HAP-1 (cell line): Measurements from ENCODE around the gene PFKL.

Source experiments
- DNase-seq, 2 experiments: peaks; one replicate each; pipeline ENCODE4 v3.0.0-alpha.2; 2016 to 2020; ENCODE audit warnings: low spot score in 2 of 2
- H3K27me3 ChIP-seq: fragments of 250-450 bp; sonication (Bioruptor Pico); 2 replicates; pipeline ENCODE4 v1.5.1; 2020; ENCODE audit warnings: low read depth, mild to moderate bottlenecking, moderate library complexity
- H3K36me3 ChIP-seq: fragments of 250-450 bp; sonication (Bioruptor Pico); replicated peaks from 2 replicates; pipeline ENCODE4 v1.5.1; 2020; ENCODE audit warnings: mild to moderate bottlenecking
- H3K4me1 ChIP-seq: fragments of 250-450 bp; sonication (Bioruptor Pico); 2 replicates; pipeline ENCODE4 v1.5.1; 2020; ENCODE audit warnings: mild to moderate bottlenecking
- H3K4me3 ChIP-seq: fragments of 250-450 bp; sonication (Bioruptor Pico); 2 replicates; pipeline ENCODE4 v1.5.1; 2020; ENCODE audit warnings: mild to moderate bottlenecking, moderate library complexity
- H3K9me3 ChIP-seq: fragments of 250-450 bp; sonication (Bioruptor Pico); 2 replicates; pipeline ENCODE4 v1.5.1; 2020; ENCODE audit warnings: mild to moderate bottlenecking, moderate library complexity
- in situ Hi-C: fragments of 300-500 bp; cut with MboI; formaldehyde crosslinking; loops from 3 replicates; pipeline ENCODE4 v1.14.3; 2020; ENCODE audit warnings: low sequenced_read_pairs, inconsistent platforms, mixed read lengths

The PFKL gene

DNA sequence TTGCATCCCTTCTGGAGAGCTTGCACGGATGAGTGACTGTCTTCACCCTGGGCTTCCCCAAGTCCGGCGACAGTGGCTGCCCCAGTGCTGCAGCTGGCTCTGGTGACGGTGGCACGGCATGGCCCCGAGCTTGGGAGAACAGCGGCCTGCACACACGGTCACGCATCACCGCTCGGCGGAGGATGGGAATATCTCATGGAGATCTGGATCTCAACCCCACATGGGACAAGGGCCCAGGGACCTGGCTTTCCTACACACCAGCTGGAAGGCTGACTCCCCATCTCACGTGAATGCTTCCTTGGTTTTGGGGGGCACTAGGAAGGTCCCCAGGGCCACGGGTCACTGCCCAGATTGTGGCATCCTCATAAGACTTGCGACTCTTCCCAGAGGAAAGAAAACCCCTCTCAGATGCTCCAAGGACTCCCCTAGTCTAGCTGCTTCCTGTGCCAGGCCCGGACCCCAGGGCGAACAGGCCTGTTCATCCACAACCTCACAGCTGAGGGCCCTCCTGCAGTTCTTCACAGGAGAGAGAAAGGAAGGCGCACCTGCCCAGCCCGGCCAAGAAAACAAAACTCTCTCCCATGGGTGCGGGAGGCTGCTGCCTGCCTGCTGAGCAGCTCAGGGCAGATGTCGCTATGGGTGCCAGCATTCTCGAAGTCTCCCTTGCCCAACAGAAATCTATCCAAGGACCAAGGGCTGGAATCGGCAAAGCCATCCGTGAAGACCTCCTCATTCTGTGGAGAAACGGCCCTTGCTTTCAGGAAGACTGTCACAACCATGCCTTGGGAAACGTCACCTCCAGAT lies 29.4 kb downstream of the PFKL start:
- H3K27me3 ChIP-seq, result no peaks in the 10 kb centered on the region
- H3K36me3 ChIP-seq, result peaks cover 8% of the 10 kb centered on the region
- in situ Hi-C loops, result loop anchor here (25.0 kb wide), 1 partner anchor 1308 kb away; the partner anchor contains the start of gene PCBP3
- H3K4me3 ChIP-seq, result no peak overlapping the region
- no peaks in the 10 kb centered on the region for H3K9me3 ChIP-seq
- no peak for DNase-seq
- H3K4me1 ChIP-seq, result no peaks in the 10 kb centered on the region

DNA sequence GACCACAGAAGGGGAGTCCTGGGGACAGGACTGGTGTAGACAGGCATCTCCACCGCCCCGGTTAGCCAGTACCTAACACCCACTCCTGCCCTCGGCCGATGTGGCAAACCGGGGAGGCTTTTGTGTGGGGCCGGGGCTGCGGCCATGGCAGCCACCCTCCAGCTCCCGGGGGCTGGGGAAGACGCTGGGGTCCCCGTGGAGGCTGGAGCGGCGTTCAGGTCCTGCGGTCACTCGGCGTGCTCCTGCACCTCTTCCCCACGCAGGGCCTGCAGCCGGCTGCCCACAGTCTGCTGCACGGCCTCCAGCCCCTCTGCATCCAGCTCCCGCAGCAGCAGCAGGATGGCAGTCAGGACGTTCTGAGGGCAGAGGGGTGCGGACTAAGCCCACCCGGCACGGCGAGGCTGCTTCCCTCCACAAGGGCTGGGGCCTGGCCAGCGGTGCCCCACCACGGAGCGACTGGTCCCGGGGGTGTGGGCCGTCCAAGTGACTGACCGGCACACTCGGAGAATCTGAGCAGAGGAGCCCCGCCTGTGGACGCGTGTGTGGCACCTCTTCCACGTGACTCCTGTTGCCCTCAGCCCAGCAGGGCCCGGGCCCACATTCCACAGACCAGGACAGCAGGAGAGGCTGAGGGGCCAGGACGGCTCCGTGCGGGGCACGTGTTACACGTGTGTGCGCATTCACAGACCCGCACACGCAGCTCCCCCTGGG lies 30.3 kb downstream of the PFKL start:
- 0 out of 2 replicates have a peak, but pooled peaks cover 2% of the 10 kb centered on the region for H3K36me3 ChIP-seq
- H3K4me1 ChIP-seq, result no peaks in the 10 kb centered on the region

DNA sequence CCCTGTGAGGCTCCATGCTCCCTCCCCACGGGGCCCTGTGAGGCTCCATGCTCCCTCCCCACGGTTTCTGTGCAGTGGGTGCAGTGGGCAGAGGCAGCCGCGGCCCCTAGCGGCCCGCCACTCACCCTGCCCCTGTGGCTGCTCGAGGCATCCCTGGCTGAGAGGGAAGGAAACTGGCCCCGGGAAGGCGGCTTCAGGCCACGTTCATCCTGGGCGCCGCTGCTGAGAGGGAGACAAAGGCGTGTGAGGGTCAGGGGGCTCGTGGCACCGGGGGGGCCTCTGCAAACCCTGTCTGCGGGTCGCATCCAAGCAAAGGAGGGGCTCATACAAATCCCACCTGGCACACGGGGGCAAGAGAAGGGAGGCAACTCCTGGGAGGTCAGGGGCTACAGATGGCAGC lies 30.8 kb downstream of the PFKL start:
- in situ Hi-C loops, result loop anchor here (25.0 kb wide), 1 partner anchor 1307 kb away; the partner anchor contains the start of gene PCBP3
- H3K9me3 ChIP-seq, result no peaks in the 10 kb centered on the region
- no peak for DNase-seq
- H3K36me3 ChIP-seq, result 0 out of 2 replicates have a peak, but pooled peaks cover 2% of the 10 kb centered on the region
- H3K4me1 ChIP-seq, result no peaks in the 10 kb centered on the region
- no peaks in the 10 kb centered on the region for H3K27me3 ChIP-seq
- H3K4me3 ChIP-seq, result no peak overlapping the region

More for the DNA sequence above, 30.3 kb downstream of the PFKL start:
- DNase-seq, result no peak
- Histone ChIP-seq H3K9me3 (no peaks in the 10 kb centered on the region), H3K4me3 (no peak overlapping the region), H3K27me3 (no peaks in the 10 kb centered on the region)
- in situ Hi-C loops, result loop anchor here (25.0 kb wide), 1 partner anchor 1307 kb away; the partner anchor contains the start of gene PCBP3

DNA sequence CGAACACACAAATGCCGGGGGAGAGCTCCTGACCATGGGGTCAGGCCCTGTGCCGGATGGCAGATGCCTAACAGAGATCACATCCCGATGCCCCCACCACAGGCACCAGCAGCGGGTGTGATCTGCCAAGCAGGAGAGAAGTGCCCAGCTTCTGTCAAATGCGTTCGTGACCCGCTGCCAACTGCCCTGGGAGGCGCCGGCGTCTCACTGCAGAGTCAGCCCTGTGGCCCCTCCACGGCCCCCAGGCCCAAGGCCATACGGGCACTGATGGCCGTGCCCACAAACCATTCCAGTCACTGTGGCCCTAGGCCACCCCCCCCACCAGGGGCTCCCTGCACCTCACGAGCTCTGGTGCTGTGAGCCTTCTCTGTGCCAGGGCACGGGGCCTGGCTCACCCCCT lies 31.4 kb downstream of the PFKL start:
- Histone ChIP-seq H3K9me3 (no peaks in the 10 kb centered on the region), H3K4me3 (no peak overlapping the region), H3K36me3 (0 out of 2 replicates have a peak, but pooled peaks cover 2% of the 10 kb centered on the region), H3K4me1 (no peaks in the 10 kb centered on the region), H3K27me3 (no peaks in the 10 kb centered on the region)
- in situ Hi-C loops, result loop anchor here (25.0 kb wide), 1 partner anchor 1306 kb away; the partner anchor contains the start of gene PCBP3
- no peak for DNase-seq

DNA sequence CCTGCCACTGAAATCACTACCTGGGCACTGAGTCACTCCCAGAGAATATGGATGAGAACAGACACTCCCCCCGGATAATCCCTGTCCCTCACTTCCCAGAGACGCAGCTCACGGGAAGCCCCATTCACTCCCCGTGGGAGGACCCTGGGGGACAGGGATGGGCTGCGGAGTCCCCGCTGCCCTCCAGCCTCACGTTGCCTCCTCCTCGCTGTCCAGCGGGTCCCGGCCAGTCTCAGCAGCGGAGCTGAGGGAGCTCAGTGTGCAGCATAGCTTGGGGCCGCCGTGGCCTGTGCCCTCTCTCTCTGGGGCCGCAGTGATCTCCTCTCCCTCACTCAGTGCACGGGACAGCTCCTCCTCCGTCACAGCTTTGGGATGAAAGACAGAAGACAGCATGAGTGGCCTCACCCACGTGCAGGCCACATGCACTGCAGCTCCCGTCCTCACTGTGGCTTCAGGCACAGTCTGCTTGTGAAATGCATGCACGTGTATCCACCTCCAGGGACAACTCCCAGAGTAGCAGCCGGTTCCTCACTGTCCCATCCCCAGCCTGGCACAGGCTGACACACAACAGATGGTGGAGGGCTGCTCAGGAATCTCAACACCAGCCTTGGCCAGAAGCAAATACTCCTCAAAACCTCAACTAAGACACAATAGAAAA lies 31.9 kb downstream of the PFKL start:
- Histone ChIP-seq H3K4me1 (no peaks in the 10 kb centered on the region), H3K27me3 (no peaks in the 10 kb centered on the region), H3K9me3 (no peaks in the 10 kb centered on the region), H3K4me3 (no peak overlapping the region), H3K36me3 (0 out of 2 replicates have a peak, but pooled peaks cover 2% of the 10 kb centered on the region)
- in situ Hi-C loops, result loop anchor here (25.0 kb wide), 1 partner anchor 1306 kb away; the partner anchor contains the start of gene PCBP3
- DNase-seq, result no peak

DNA sequence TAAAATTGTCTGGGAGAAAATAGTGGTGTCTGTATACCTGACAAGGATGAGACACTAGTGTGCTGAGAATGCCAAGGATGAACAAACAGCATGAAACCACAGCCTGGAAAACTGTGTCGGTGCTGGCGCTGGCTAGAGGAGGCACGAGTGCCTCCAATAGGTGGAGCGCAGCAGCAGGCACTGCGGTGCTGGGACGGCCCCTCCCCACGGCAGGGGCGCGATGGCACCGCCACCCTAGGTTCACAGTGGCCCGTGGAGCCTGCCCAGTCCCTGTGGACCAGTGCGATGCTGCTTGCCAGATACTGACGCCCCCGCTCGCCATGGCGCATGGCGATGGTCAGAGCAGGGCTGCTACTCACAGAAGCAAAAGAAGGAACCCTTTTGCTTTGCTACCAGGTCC lies 32.5 kb downstream of the PFKL start:
- no peak for DNase-seq
- H3K4me3 ChIP-seq, result no peak overlapping the region
- H3K4me1 ChIP-seq, result no peaks in the 10 kb centered on the region
- H3K9me3 ChIP-seq, result no peaks in the 10 kb centered on the region
- H3K36me3 ChIP-seq, result no peaks in the 10 kb centered on the region
- in situ Hi-C loops, result loop anchor here (25.0 kb wide), 1 partner anchor 1305 kb away; the partner anchor contains the start of gene PCBP3
- no peaks in the 10 kb centered on the region for H3K27me3 ChIP-seq

DNA sequence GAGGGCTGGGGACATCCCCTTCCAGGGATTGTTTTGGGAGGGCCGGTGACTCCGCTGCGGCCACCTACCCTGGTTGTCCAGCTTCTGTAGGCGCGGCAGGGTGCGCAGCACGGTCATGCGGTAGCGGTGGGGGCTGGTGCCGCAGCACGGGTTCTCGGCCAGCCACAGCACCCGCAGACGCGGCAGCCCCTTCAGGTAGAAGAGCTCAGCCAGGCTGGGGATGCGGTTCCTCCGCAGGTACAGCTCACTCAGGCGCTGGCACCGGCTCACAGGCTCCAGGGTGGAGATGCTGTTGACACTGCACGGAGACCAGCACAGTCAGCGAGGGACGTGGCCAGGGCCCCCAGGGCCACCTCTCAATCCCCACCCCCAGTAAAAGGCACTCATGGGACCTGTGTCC lies 33.1 kb downstream of the PFKL start:
- Histone ChIP-seq H3K9me3 (no peaks in the 10 kb centered on the region), H3K27me3 (no peaks in the 10 kb centered on the region), H3K4me1 (no peaks in the 10 kb centered on the region), H3K4me3 (no peak overlapping the region), H3K36me3 (no peaks in the 10 kb centered on the region)
- in situ Hi-C loops, result loop anchor here (25.0 kb wide), 1 partner anchor 1304 kb away; the partner anchor contains the start of gene PCBP3
- DNase-seq, result no peak

DNA sequence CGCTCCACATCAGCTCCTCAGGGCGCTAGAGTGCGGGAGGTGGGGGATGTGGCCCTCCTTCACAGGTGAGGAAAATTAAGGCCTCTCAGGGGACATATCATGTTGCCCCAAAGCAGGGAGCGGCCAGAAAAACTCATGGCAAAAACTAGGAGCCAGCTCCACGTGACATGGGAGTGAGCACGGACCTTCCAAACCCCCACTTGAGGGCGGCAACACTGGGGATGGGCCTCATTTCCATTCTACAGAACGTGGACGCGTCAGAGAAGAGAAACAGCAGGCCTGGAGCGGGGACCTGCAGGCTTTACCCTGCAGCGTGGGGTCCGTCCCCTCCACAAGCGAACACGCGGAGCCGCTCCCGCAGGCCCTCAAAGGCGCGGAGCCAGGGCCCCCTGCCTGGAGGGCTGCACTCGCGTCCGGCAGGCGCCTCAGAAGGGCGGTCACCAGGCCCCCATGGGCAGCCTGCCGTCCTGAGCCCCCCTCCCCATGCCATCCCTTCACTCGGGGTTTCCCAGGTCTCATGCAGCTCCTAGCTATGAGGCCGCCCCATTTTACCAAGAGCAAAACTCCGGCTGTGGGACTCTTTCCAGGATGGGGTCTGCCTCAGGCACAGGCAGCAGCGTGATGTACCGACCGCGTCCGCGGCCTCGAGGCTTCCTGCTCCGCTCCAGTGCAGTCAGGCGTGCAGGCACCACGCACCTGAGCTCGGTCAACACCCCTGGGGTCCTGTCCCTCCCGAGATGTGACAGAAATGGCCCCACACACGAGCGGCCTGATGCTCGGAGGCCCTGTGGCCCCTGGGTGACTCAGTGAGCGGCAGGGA lies 33.9 kb downstream of the PFKL start:
- Histone ChIP-seq H3K9me3 (no peaks in the 10 kb centered on the region), H3K4me1 (no peaks in the 10 kb centered on the region; the same call in 1 of the 2 replicates), H3K36me3 (no peaks in the 10 kb centered on the region), H3K4me3 (no peak overlapping the region), H3K27me3 (no peaks in the 10 kb centered on the region)
- in situ Hi-C loops, result loop anchor here (25.0 kb wide), 1 partner anchor 1304 kb away; the partner anchor contains the start of gene PCBP3
- DNase-seq, result no peak

DNA sequence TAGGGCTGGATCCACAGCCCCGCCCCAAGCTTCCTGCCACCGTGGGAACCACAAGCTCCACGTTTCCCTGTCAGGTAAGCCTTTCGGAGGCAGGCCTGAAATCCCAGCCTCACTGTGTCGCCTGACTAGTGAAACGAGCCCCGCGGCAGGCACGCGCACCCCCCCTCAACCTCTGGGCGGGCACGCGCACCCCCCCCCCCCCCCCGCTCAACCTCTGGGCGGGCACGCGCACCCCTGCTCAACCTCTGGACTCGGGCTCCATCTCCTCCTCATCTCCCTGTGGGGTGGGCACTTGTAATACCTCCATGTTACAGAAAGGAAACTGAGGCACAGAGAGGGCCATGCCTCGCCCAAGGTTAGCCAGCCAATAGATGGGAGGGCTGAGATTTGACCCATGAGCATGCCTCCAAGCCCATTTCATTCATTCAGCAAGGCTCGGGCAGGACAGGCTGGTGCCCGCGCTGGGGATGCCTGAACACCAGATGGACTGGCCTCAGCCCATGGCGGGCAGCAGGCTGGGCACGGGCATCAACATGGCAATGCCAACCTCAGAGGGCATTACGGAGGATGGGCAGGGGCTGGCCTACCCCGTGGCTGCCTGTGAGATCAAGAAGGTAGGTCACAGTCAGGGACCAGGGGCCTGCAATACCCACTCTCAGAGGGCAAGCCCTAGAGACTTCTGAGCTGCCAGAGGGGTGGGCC lies 34.6 kb downstream of the PFKL start:
- H3K36me3 ChIP-seq, result no peaks in the 10 kb centered on the region
- DNase-seq, result no peak
- in situ Hi-C loops, result loop anchor here (25.0 kb wide), 1 partner anchor 1303 kb away; the partner anchor contains the start of gene PCBP3
- no peaks in the 10 kb centered on the region for H3K27me3 ChIP-seq
- no peaks in the 10 kb centered on the region for H3K9me3 ChIP-seq
- H3K4me1 ChIP-seq, result no peaks in the 10 kb centered on the region; the same call in 1 of the 2 replicates
- no peak overlapping the region for H3K4me3 ChIP-seq

DNA sequence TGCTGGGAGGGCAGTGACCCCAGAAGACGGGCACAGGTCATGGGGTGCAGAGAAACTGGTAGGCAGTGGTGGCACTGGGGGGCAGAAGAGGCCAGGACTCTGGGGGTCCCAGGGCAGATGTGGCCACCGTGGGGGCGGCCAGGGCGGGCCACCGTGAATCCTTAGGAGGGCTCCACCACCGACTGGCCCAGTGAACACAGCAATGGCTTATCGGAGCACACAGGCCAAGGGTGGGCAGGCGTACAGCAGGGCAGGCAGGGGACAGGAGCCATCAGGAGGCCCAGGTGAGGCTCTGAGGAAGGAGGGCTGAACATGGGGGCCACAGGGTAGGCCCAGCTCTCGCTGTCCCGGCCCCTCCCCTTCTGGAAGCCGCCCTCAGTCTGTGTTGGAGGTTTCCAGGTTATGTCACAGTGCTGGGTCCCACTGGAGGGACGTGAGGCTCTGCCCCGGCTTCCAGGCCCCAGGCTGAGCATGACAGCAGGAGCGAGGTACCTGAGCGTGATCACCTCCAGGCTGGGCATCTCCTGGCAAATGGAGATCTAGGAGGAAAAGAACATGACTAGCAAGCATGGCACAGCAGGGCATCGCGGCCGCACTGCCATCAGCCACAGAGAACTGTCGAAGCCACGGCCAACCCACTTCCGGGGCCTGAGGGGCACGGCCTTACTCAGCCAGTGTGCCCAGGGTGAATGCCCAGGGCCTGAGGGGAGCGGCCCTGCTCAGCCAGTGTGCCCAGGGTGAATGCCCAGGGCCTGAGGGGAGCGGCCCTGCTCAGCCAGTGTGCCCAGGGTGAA lies 35.6 kb downstream of the PFKL start:
- Histone ChIP-seq H3K4me3 (no peak overlapping the region), H3K27me3 (no peaks in the 10 kb centered on the region), H3K9me3 (no peaks in the 10 kb centered on the region), H3K4me1 (peaks cover 3% of the 10 kb centered on the region), H3K36me3 (no peaks in the 10 kb centered on the region)
- in situ Hi-C loops, result loop anchor here (25.0 kb wide), 1 partner anchor 1302 kb away; the partner anchor contains the start of gene PCBP3
- no peak for DNase-seq

DNA sequence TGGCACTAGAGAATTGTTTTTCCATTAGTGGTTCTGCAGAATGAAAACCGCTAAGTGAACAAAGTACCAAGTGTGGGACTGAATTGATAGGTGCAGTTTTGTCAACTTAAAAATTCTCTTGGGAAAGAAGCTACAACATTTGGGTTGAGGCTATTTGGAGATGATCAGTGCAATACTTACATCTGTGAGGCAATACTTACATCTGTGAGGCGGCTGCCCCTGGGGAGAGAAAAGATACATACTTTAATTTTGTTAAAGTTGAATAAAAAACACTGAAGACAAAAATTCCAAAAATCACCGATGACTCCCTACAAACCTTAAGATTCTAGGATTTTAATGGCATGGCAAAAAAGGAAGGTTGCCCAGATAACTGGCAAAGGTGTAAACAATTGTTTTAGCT lies 37.6 kb downstream of the PFKL start:
- no peak for DNase-seq
- in situ Hi-C loops, result loop anchor here (25.0 kb wide), 1 partner anchor 1300 kb away; the partner anchor contains the start of gene PCBP3
- Histone ChIP-seq H3K36me3 (no peaks in the 10 kb centered on the region), H3K4me3 (no peak overlapping the region), H3K27me3 (no peaks in the 10 kb centered on the region), H3K4me1 (peaks cover 3% of the 10 kb centered on the region), H3K9me3 (no peaks in the 10 kb centered on the region)
